ENCODE measurements around the gene CD44. TPM values are rescaled to one million over a fixed set of nuclear protein-coding genes. Genes with fewer than 3 reads are reported as not detected.

The CD44 gene
- total RNA-seq, 1 donor from 2014 or later: 14.0 TPM

DNA sequence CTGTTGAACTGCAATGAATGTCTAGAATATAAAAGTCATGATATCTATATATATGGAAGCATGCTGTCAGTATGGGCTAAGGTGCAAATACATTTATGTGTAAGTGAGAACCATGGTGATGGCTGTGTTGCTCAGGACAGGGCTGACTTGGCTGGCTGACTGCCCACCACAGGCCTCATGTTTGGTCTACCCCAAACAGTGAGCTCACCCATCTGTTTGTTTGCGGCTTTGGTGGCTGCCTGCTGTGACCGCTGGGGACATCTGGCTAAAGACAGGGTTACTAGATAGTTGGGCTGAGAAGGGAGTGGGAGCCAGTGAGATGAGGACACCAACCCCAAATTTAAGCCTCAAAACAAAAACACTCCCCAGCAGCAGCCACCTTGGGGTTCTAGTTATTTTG, 6.3 kb downstream of the CD44 start:
- Histone ChIP-seq H3K36me3 (no peaks in the 10 kb centered on the region), H3K27me3 (ENCODE audit: low read depth) (no peaks in the 10 kb centered on the region), H3K4me1 (peaks cover 15% of the 10 kb centered on the region), H3K9me3 (replicated peaks) (peaks cover 3% of the 10 kb centered on the region), H3K4me3 (no peak overlapping the region), H3K27ac (replicated peaks) (no peak overlapping the region)
- TF ChIP-seq, protein P1, sequence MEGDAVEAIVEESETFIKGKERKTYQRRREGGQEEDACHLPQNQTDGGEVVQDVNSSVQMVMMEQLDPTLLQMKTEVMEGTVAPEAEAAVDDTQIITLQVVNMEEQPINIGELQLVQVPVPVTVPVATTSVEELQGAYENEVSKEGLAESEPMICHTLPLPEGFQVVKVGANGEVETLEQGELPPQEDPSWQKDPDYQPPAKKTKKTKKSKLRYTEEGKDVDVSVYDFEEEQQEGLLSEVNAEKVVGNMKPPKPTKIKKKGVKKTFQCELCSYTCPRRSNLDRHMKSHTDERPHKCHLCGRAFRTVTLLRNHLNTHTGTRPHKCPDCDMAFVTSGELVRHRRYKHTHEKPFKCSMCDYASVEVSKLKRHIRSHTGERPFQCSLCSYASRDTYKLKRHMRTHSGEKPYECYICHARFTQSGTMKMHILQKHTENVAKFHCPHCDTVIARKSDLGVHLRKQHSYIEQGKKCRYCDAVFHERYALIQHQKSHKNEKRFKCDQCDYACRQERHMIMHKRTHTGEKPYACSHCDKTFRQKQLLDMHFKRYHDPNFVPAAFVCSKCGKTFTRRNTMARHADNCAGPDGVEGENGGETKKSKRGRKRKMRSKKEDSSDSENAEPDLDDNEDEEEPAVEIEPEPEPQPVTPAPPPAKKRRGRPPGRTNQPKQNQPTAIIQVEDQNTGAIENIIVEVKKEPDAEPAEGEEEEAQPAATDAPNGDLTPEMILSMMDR (IDR thresholded peaks at IDR 0.05; ENCODE audit: borderline replicate concordance): no peak
- no peak for DNase-seq
- intact Hi-C loops (cut with micrococcal nuclease): no loop called here

DNA sequence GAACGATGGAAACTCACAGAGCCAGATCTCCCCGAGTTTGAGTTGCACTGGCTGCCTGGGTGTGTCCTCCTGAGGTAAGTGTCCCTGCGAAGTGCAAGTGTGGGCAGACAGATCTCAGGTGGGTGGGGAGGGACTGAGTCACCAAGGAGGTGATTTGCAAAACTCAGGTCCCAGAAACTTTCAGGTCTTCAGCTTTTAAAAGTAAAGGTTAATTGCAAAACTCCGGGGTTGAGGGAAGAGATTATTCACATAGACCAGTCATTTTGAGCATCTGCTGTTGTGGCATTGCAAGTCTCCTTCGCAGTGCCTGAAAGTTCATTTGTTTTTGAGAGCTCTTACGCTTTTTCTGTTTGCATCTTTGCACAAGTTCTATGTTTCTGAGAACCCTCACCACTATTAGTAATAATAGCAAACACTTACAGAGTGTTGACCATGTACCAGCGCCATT, 7.1 kb downstream of the CD44 start:
- no peak overlapping the region for H3K27ac ChIP-seq (replicated peaks)
- no peak for DNase-seq

DNA sequence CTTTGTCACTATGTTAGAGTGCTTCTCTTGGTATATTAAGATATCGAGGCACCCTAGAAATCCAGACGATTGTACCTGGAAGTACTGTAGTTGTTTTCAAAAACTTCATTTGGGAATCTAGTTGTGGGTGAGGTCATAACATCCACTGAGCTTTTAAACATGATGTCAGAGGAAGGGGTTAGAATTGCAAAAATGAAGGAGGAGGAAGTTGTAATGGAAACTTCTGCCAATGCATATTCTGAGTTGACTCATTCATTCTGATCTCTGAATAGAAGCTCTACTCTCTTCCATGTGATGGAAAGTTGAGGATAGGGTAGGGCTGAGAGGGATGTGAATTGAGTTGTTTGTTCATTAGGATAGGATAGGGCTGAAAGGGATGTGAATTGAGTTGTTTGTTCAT, 7.7 kb downstream of the CD44 start:
- no peaks in the 10 kb centered on the region for H3K36me3 ChIP-seq
- no peak overlapping the region for H3K27ac ChIP-seq (replicated peaks)
- intact Hi-C loops (cut with micrococcal nuclease): no loop called here
- TF ChIP-seq, protein P1 (IDR thresholded peaks at IDR 0.05; ENCODE audit: borderline replicate concordance): no peak
- no peak overlapping the region for H3K4me3 ChIP-seq
- DNase-seq: no peak
- H3K9me3 ChIP-seq (replicated peaks): peaks cover 3% of the 10 kb centered on the region
- H3K4me1 ChIP-seq: peaks cover 7% of the 10 kb centered on the region
- no peaks in the 10 kb centered on the region for H3K27me3 ChIP-seq (ENCODE audit: low read depth)

More for the DNA sequence above, 7.1 kb downstream of the CD44 start:
- Histone ChIP-seq H3K27me3 (ENCODE audit: low read depth) (no peaks in the 10 kb centered on the region), H3K4me3 (no peak overlapping the region), H3K4me1 (peaks cover 9% of the 10 kb centered on the region), H3K9me3 (replicated peaks) (peaks cover 3% of the 10 kb centered on the region), H3K36me3 (no peaks in the 10 kb centered on the region)
- intact Hi-C loops (cut with micrococcal nuclease): no loop called here
- TF ChIP-seq, protein P1 (IDR thresholded peaks at IDR 0.05; ENCODE audit: borderline replicate concordance): no peak

DNA sequence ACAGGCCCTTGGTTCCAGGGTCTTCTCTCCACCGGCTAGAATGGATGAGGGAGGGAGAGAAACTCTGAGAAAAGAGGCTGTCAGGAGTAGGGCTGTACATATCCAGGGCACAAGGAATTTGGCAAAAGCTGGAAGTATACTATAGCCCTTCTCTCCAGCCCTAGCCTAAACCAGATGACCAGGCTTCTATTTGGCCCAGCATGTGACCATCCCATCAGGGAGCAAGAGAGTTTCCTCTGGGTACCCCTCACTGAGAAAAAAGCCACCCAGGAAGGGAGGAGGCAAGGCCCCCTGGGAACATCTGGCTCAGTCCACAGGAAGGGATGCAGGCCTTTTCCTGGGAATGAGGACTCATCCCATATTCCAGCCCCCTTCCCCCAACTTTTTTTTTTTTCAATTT, 8.3 kb downstream of the CD44 start:
- Histone ChIP-seq H3K36me3 (no peaks in the 10 kb centered on the region), H3K27ac (replicated peaks) (no peak overlapping the region), H3K27me3 (ENCODE audit: low read depth) (no peaks in the 10 kb centered on the region), H3K9me3 (replicated peaks) (peaks cover 3% of the 10 kb centered on the region), H3K4me1 (peaks cover 7% of the 10 kb centered on the region), H3K4me3 (no peak overlapping the region)
- TF ChIP-seq, protein P1 (IDR thresholded peaks at IDR 0.05; ENCODE audit: borderline replicate concordance): no peak
- intact Hi-C loops (cut with micrococcal nuclease): no loop called here
- no peak for DNase-seq

DNA sequence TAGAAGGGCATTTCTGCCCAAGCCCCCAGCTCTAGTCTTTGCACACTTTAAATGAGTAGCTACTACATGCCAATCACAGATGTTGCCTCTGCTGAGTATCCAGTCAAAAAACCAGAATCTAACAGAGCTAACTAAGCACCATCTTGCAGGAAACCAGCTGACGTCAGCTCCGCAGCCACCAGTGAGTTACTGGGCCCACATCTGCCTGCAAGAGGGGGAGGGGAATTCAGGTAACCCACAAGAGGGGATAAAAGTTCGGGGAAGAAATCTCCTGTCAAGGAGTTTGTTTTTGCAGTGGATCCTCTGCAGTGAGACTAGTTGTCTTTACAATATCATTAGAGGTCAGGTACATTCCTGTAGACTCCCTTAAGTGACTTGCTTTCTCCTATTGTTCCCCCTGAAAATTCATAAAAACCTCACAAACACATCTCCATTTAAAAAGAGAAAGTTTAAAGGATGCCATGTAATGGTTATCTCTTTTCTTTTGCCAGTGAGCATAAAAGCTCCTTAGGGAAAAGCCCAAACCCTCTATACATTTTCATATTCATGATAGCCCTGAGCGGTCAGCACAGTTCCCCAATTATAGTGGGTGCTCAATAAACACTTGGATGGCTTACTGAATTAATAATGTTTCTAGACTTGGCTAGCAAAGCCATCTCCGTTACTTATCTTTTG, 9.3 kb downstream of the CD44 start:
- no peaks in the 10 kb centered on the region for H3K27me3 ChIP-seq (ENCODE audit: low read depth)
- no peaks in the 10 kb centered on the region for H3K4me1 ChIP-seq
- no peaks in the 10 kb centered on the region for H3K36me3 ChIP-seq
- DNase-seq: no peak
- TF ChIP-seq, protein P1 (IDR thresholded peaks at IDR 0.05; ENCODE audit: borderline replicate concordance): no peak
- H3K27ac ChIP-seq (replicated peaks): no peak overlapping the region
- intact Hi-C loops (cut with micrococcal nuclease): no loop called here
- no peak overlapping the region for H3K4me3 ChIP-seq
- peaks cover 3% of the 10 kb centered on the region for H3K9me3 ChIP-seq (replicated peaks)
